Left lung (tissue), 10 donors: Measurements from ENCODE around the gene PDE4B. TPM values are rescaled to one million over a fixed set of nuclear protein-coding genes. Genes with fewer than 3 reads are reported as not detected.

Experiments
- ATAC-seq: fragments of 200-7000 bp; cut with Tn5 transposase; one replicate; pipeline ENCODE4 v1.9.1; 2020; ENCODE audit warnings: moderate library complexity
- DNase-seq, 4 donors: peaks; one replicate each; pipeline ENCODE4 v3.0.0-alpha.2; 2013 to 2020
- H3K27ac ChIP-seq, 2 donors: fragments of 200-600 bp; sonication (generic) in 1 of 2; one replicate each; pipeline versions ENCODE4 v1.5.0 to v1.8.0; 2020 to 2021
- H3K27me3 ChIP-seq, 2 donors: fragments of 200-600 bp; sonication (generic) in 1 of 2; one replicate each; pipeline versions ENCODE4 v1.5.0 to v1.8.0; 2020 to 2021
- H3K36me3 ChIP-seq, 2 donors: fragments of 200-600 bp; sonication (generic) in 1 of 2; one replicate each; pipeline versions ENCODE4 v1.5.0 to v1.8.0; 2020 to 2021
- H3K4me1 ChIP-seq, 2 donors: fragments of 200-600 bp; one replicate each; pipeline ENCODE4 v1.8.0; 2021
- H3K4me3 ChIP-seq, 2 donors: fragments of 200-600 bp; sonication (generic) in 1 of 2; one replicate each; pipeline versions ENCODE4 v1.5.0 to v1.8.0; 2020 to 2021; ENCODE audit warnings: mild to moderate bottlenecking in 1 of 2
- H3K9me3 ChIP-seq, 2 donors: fragments of 200-600 bp; sonication (generic) in 1 of 2; one replicate each; pipeline versions ENCODE4 v1.5.0 to v1.8.0; 2020 to 2021
- intact Hi-C, 2 donors: fragments of 100-400 bp; cut with DNase I; formaldehyde crosslinking; loops; one replicate each; pipeline versions ENCODE4 v1.11.2 to v1.14.2; 2022
- polyA plus RNA-seq, 6 donors: library from polyadenylated mRNA; unstranded; fragments of 120-200 nt; gene quantifications; one replicate each; pipeline ENCODE4 v1.2.1, GENCODE V29; 2013; ENCODE audit not compliant: insufficient read length in 6 of 6
- total RNA-seq, 2 donors: library from RNA; stranded (reverse); fragmentation: NEBNext Ultra II Directional; extraction: Animal tissue kit (Norgen Biotek cat#: 25700); gene quantifications; one replicate each; pipeline ENCODE4 v1.2.1, GENCODE V29; 2021
- TF ChIP-seq, protein P1 (sequence below), 2 donors: fragments of 200-600 bp; sonication (generic) in 1 of 2; IDR thresholded peaks; one replicate each; pipeline versions ENCODE4 v1.5.0 to v1.8.0; 2021; ENCODE audit warnings: antibody characterized with exemption in 2 of 2
- donor health status: DM: no; HTN: yes; CAD: no.
- donor health status: DM: no; HTN: no; CAD: no.

Gene PDE4B
- total and polyA plus RNA-seq, 8 donors, result 8.6 to 50.7 (median 19.2) TPM

DNA sequence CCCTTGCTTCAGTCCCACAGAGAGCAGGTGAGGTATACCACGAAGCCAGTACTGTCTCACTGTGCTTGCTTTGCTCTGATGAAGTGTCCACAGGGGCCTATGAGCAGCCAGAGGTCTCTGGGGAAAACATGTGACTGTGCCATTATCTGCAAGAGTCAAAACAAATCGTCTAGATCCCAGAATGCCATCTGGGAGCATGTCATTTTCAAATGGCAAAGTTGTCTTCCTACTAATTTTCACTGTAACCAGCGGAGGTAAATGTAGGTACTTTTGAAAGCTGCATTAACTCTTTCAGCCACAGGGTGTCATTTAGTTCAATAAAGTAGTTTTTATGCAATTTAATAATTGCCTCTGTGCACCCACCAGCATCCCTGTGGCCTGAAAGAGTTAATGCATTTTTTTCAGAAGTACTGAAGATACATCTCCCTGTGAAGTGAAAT lies 567.6 kb downstream of the PDE4B start:
- H3K4me3 ChIP-seq, result no peak overlapping the region
- no peaks in the 10 kb centered on the region for H3K27me3 ChIP-seq
- H3K4me1 ChIP-seq, result peaks cover 7 to 32% of the 10 kb centered on the region in 2 donors
- DNase-seq (no peak), ATAC-seq (no peak)
- H3K36me3 ChIP-seq, result peaks cover 0 to 69% of the 10 kb centered on the region in 2 donors
- no peaks in the 10 kb centered on the region for H3K9me3 ChIP-seq
- intact Hi-C loops, result no loop called here
- TF ChIP-seq, protein P1, sequence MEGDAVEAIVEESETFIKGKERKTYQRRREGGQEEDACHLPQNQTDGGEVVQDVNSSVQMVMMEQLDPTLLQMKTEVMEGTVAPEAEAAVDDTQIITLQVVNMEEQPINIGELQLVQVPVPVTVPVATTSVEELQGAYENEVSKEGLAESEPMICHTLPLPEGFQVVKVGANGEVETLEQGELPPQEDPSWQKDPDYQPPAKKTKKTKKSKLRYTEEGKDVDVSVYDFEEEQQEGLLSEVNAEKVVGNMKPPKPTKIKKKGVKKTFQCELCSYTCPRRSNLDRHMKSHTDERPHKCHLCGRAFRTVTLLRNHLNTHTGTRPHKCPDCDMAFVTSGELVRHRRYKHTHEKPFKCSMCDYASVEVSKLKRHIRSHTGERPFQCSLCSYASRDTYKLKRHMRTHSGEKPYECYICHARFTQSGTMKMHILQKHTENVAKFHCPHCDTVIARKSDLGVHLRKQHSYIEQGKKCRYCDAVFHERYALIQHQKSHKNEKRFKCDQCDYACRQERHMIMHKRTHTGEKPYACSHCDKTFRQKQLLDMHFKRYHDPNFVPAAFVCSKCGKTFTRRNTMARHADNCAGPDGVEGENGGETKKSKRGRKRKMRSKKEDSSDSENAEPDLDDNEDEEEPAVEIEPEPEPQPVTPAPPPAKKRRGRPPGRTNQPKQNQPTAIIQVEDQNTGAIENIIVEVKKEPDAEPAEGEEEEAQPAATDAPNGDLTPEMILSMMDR (IDR thresholded peaks at IDR 0.05), result no peak
- H3K27ac ChIP-seq, result no peak overlapping the region

DNA sequence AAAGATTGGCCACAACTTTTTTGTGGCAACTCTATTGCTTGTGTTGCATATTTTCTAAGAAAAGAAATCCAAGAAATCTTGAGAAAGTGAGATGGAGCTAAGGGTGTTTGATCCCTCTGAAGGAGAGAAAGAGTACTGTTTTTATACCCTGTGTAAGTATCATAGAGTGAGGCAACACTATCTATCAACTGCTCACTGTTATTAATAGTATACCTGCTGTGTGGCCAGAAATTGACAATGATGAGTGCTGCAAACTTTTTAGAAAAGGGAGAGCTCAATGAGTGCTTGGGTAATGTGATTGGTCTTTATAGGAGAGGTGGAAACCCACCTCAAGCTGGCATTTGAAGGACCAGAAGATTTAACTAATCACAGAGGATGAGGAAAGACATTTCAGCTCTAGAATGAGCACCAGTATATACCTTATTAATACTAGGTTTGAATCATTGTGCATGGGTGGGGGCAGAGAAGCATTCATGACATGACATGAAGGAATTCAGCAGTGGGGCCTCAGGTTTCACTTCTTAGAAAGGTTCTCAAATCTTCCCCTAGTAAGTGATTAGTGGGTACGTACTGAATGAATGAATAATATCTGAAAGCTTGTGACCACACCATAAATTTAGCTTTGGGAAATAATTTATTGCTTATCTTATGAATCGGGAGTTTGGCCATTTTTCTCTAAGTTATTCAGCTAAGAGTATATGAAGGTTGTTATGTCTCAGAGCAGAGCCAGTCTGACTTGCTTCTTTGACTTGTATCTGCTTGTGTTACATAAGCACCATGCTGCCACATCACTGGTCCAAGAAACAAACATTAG lies 572.1 kb downstream of the PDE4B start:
- DNase-seq (no peak), ATAC-seq (no peak)

DNA sequence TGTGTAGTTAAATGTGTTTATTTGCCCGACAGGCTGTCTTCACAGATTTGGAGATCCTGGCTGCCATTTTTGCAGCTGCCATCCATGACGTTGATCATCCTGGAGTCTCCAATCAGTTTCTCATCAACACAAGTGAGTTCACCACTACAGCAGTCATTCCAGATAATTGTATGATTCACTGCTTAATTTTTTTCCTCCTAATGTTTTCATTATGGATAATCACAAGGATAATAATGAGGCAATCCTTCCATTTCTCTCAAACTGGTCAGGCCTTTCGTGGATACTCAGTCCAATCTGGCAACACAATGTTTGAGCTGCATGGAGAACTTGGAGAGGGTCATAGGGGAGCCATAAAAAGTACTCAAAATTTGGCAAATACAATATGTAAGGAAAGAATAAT lies 572.9 kb downstream of the PDE4B start:
- Histone ChIP-seq H3K9me3 (no peaks in the 10 kb centered on the region), H3K27me3 (no peaks in the 10 kb centered on the region), H3K4me3 (no peak overlapping the region), H3K27ac (no peak overlapping the region), H3K36me3 (peaks cover 0 to 93% of the 10 kb centered on the region in 2 donors), H3K4me1 (peaks cover 0 to 14% of the 10 kb centered on the region in 2 donors)
- DNase-seq, result no peak
- ATAC-seq, result no peak
- intact Hi-C loops, result no loop called here
- TF ChIP-seq, protein P1 (IDR thresholded peaks at IDR 0.05), result no peak

More for the DNA sequence above, 572.1 kb downstream of the PDE4B start:
- Histone ChIP-seq H3K27ac (no peak overlapping the region), H3K27me3 (no peaks in the 10 kb centered on the region), H3K9me3 (no peaks in the 10 kb centered on the region), H3K4me1 (peaks cover 3 to 16% of the 10 kb centered on the region in 2 donors), H3K4me3 (no peak overlapping the region), H3K36me3 (peaks cover 0 to 85% of the 10 kb centered on the region in 2 donors)
- intact Hi-C loops, result no loop called here
- TF ChIP-seq, protein P1 (IDR thresholded peaks at IDR 0.05), result no peak

DNA sequence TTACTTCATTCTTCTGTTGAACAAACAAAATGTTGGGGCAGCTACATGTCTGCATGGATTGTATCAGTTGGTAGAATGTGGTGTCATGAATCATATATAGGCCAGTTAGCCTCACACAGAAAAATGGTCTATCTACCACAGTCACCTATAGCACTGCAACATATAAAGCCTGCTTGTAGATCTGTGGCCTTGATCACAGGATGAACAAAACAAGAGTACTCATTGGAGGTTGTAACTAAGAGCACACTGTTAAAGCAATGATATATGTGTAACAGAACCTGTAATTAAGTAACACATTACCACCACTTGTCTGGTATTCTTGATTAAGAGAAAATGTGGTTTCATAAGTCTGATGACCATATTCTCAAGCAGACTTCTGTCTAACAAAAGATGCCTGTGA lies 573.9 kb downstream of the PDE4B start:
- peak overlapping the region in 1 of 2 donors; percentile 4 for H3K27ac ChIP-seq
- no peaks in the 10 kb centered on the region for H3K27me3 ChIP-seq
- no peak overlapping the region for H3K4me3 ChIP-seq
- intact Hi-C loops, result no loop called here
- ATAC-seq, result no peak
- TF ChIP-seq, protein P1 (IDR thresholded peaks at IDR 0.05), result no peak
- DNase-seq, result no peak
- H3K4me1 ChIP-seq, result peaks cover 0 to 21% of the 10 kb centered on the region in 2 donors
- peaks cover 0 to 94% of the 10 kb centered on the region in 2 donors for H3K36me3 ChIP-seq
- no peaks in the 10 kb centered on the region for H3K9me3 ChIP-seq

DNA sequence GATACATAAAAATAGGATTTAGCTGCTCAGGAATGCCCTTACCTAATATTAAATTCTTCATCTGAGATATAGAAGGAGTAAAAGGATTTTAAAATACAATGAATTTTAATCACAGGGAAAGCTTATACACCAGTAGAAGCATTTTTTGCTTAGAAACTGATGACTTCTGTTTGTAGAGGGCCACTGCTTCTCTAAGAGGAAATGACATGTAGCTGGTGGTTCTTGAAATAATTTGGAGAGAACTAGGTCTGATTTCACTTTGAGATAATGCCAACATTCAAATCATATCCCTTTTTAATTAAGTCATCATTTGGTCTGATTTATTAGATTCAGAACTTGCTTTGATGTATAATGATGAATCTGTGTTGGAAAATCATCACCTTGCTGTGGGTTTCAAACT lies 574.7 kb downstream of the PDE4B start:
- intact Hi-C loops, result no loop called here
- peak overlapping the region in 1 of 2 donors; percentile 4 for H3K27ac ChIP-seq
- no peaks in the 10 kb centered on the region for H3K9me3 ChIP-seq
- DNase-seq, result no peak
- H3K36me3 ChIP-seq, result peaks cover 0 to 94% of the 10 kb centered on the region in 2 donors
- H3K4me3 ChIP-seq, result no peak overlapping the region
- no peak for ATAC-seq
- TF ChIP-seq, protein P1 (IDR thresholded peaks at IDR 0.05), result no peak
- H3K27me3 ChIP-seq, result no peaks in the 10 kb centered on the region
- peaks cover 0 to 29% of the 10 kb centered on the region in 2 donors for H3K4me1 ChIP-seq
